ENCODE data around the gene CREG2.

- TF ChIP-seq, protein P1, sequence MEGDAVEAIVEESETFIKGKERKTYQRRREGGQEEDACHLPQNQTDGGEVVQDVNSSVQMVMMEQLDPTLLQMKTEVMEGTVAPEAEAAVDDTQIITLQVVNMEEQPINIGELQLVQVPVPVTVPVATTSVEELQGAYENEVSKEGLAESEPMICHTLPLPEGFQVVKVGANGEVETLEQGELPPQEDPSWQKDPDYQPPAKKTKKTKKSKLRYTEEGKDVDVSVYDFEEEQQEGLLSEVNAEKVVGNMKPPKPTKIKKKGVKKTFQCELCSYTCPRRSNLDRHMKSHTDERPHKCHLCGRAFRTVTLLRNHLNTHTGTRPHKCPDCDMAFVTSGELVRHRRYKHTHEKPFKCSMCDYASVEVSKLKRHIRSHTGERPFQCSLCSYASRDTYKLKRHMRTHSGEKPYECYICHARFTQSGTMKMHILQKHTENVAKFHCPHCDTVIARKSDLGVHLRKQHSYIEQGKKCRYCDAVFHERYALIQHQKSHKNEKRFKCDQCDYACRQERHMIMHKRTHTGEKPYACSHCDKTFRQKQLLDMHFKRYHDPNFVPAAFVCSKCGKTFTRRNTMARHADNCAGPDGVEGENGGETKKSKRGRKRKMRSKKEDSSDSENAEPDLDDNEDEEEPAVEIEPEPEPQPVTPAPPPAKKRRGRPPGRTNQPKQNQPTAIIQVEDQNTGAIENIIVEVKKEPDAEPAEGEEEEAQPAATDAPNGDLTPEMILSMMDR (conservative IDR thresholded peaks at IDR 0.05), result no peak
- no peak for TF ChIP-seq EZH2 (IDR thresholded peaks at IDR 0.05; ENCODE audit: low read depth)
These were observed 27.8 kb downstream of the CREG2 start for GRCh38 chr2:101359410-101359954.
